Measurements from ENCODE around the gene PPT2.
"Not testable (repeated sequence)": the region's sequence is repeated elsewhere in the genome, so short reads cannot be mapped to it uniquely, and the experiment has no call there.

The PPT2 gene

GRCh38 chr6:32127717-32128592 is 26.0 kb upstream of the PPT2 start, which contains the start of gene ATF6B:
Gene ATF6B (minus strand): TSS chr6:32128246. CDS start chr6:32128207, 39 bp downstream.
- peak; percentile 99 for DNase-seq

- no peak for DNase-seq
These were observed 25.1 kb upstream of the PPT2 start for GRCh38 chr6:32128751-32129296.

DNA sequence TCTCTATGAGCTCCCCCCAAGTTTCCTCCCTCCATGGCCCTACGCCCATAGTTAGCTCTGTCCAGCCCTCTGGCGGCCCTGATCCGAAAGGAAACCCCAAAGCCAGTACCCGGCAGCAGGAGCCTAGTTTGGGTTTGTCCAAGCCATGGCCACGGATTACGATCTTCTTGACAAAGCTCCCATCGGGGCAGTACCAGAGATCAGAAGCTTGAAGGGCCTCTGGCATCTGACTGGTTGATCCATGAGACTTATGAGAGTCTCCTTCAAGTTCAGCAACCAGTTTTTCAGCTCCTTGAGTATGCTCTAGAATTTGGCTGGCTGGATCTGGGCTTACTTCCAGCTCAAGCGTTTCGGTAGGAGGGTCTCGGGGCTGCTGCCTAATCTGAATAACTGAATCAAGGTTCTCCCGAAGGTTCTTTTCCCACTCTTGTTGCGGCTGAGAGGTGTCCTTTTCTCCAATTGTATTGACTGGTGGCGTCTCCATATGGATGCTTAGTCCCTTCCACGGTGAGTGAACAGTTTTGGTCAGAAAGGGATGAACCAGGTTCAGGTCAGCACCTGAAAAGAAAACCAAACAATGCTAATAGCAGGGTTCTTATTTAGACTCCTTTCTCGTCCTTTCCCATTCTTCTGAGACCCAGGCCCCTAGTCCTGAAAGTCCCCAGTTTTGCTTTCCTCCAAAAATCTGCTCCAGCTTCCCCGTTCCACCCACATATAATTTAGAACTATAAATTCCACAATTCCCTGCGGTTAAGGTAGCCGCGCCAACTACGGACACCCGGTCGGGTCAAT is 24.4 kb upstream of the PPT2 start:
- peak; percentile 68 for DNase-seq

GRCh38 chr6:32131439-32131948 is 22.4 kb upstream of the PPT2 start:
- no peak for DNase-seq

DNA sequence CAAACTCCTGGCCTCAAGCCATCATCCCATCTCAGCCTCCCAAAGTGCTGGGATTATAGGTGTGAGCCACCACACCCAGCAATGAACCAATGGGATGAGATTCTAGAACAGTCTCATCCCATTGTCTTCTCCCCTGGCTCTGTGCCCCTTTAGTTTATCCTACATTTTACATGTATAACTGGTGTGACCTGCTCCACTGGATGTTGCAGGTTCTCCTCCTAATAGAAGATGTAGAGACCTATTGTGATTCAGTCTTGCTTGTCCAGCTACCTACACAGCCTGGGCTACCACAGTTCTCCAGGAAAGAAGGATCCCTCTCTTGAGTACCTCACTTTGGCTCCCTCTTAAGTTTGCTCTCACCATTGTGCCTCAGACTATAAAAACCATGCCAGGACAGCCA is 21.8 kb upstream of the PPT2 start:
- DNase-seq, result no peak

DNA sequence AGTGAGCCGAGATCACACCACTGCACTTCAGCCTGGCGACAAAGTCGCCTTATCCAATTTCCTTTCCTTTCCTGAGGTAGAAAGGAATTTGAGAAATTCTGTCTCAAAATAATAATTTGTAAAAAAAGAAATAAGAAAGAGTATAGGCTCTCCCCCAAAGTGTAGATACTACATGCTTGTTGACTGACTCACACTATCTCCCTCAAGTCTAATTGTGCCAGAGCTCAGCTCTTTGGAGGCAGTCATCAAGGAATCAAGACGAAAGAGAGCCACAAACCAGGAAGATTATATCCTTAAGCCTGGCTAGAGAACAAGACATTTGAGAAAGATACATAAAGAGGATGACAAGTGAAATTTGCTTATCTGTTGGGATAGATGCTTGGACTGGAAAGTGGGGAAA is 20.2 kb upstream of the PPT2 start:
- DNase-seq, result no peak

- DNase-seq, result no peak
These were observed 16.5 kb upstream of the PPT2 start for GRCh38 chr6:32137454-32137853.

- DNase-seq, result no peak
These were observed 14.4 kb upstream of the PPT2 start for GRCh38 chr6:32139590-32139989.

DNA sequence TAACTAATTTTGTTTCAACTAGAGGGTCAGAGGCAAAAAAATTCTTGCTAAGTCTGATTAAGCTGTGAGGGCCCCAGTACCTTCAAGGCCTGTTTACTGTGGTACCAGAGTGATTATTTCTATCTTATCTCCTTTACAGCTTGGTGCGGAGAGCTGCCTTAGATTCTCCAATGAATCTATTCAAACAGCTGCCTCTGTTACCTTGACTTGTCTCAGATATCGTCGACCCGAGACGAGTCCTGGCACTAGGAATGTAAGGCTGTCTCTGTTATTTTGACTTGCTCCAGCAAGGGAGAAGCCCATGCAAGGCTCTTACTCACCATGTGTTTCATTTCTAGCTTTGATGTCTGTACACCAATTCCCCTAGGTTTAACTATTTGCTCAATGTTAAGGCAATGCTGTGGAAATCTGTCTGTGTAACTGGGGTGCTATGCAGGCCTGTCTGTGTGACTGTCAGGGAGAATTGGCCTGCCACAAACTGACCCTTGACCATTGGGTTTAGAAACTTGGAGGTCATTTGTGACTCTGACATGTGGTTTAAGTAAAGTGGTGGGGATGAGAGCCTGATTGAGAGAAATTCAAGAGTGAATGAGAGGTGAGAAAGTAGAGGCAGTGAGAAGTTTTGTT is 13.4 kb upstream of the PPT2 start:
- no peak for DNase-seq

- DNase-seq, result not testable (repeated sequence)
These were observed 9.7 kb upstream of the PPT2 start for GRCh38 chr6:32144238-32144637.

DNA sequence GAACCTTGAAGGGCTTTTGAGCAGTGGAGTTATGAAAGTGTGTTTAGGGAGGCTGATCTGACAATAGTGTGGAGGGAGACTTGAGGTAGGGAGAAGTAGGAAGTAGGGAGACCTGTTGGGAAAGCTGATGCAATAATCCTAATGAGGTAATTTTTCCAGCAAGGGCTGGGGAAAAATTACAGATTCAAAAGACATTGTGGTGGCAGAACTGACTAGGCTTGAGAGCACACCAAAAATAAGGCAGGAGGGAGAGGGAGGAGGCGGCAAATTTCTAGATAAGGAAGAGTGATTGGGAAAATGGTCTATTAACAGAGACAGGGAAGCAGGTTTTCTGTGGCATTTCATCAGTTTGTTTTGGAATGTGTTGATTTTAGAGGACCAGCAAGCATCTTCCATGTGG is 7.7 kb upstream of the PPT2 start:
- no peak for DNase-seq

DNA sequence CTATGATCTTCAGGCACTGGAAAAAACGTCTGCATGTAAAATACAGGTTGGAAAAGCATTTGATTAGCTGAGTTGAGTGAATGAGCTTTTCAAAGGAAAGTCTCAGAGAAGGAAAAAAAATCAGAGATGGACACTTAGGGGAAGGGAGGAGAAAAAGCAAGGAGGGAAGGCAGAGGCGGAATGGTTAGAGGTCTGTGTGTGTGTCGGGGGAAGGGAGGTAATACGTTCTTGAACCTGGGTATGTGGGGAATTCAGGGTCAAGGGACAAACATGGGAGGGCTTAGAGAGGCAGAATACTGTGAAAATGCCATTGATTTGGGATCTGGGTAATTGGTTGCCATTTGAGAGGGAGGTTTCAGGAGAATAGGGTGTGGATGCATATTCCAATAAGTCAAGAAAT is 7.3 kb upstream of the PPT2 start:
- no peak for DNase-seq

DNA sequence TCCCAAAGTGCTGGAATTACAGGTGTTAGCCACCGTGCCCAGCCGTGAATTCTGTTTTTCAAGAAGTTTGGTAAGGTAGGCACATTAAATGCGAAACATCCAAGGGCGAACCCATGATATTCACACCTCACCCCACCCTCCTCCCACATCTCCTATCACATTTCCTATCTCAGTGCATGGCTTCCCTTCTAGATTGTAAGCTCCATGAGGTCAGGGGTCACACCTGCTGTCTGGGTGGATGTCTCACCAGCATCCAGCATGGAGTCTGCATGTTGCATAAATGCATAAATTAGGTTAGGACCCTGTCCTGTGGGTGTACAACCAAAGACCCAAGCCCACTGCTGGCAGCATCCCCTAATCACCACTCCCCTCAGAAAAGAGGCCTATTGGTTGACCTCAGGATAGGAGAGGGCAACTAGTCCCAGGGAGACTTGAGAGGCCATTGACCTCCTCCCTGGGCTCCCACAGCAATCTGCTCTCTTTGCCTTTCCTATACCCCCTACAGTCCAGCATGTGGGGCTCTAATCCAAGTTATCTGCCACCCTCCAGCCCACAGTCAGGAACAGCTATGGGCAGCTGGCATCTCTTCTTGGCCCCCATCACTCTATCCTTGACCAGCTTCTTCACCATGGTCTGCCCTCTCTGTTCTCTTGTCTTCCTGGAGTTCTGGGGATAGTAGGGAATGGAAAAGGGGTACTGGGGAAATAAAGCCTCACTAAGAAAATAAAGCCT is 6.4 kb upstream of the PPT2 start:
- DNase-seq, result no peak

DNA sequence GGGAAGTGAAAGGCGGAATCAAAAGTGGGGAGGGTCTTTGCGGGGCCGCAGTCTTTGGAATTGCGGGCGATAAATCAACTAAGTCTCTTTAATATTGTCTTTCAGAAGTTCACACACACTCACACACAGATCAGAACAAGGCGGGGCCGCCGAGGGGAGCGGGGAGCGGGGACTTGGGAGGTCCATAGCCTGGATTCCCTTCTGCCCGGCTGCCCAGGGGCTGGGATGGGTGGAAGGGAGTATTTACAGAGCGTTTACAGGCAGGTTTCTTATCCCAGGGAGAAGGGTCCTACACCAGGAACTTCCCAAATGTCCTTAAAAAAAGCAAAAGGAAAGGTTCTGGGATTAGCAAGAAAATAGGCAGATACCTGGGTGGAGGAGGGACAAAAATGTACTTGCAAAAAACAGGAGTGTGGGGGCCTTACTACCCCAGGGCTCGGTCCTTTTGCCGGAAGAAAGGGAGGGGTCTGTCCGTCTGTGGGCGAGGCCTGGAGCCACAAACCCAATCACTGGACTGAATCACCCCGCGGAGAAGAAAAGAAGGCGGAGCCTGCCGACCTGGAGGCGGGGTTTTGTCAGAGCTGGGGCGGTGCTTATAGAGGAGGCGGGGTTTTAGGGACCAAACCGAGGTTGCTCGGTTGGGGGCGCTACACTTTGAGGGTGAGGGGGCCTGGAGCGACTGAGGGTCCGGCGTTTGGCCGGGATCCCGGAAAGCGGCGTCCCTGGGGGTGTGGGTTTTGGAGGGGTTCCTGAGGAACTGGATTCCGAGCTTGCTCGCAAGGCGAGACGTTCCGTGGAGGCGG is 5.5 kb upstream of the PPT2 start:
- no peak for DNase-seq

DNA sequence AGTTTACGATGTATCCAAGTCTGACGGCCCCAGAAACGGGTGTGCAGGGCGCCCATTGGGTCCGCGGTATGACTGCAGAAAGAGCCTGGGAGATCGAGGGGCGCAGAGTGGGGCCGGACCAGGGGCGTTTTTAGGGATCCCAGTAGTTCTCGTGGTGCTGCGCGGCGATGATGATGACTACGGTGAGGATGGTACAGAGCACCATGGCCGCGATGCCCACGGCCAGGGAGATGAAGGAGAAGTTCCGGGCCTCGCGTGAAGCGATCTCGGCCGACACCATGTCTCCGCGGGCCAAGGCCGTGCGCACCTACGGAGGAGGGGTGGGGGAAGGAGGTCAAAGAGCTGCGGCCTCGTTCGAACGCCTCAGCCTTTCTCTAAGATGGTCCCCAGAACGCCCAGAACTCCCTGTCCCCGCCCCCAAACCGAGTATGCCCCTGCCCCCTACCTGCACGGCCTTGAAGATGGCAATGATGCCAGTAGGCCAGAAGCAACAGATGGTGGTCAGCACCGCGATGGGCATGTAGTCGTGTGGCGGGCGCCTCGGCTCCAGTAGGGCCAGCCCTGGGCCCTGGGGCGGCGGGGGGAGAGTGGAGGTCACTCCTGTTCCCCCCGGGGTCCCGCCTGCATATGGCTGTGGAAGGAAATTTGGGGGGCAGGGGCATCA is 4.7 kb upstream of the PPT2 start:
- no peak for DNase-seq

DNA sequence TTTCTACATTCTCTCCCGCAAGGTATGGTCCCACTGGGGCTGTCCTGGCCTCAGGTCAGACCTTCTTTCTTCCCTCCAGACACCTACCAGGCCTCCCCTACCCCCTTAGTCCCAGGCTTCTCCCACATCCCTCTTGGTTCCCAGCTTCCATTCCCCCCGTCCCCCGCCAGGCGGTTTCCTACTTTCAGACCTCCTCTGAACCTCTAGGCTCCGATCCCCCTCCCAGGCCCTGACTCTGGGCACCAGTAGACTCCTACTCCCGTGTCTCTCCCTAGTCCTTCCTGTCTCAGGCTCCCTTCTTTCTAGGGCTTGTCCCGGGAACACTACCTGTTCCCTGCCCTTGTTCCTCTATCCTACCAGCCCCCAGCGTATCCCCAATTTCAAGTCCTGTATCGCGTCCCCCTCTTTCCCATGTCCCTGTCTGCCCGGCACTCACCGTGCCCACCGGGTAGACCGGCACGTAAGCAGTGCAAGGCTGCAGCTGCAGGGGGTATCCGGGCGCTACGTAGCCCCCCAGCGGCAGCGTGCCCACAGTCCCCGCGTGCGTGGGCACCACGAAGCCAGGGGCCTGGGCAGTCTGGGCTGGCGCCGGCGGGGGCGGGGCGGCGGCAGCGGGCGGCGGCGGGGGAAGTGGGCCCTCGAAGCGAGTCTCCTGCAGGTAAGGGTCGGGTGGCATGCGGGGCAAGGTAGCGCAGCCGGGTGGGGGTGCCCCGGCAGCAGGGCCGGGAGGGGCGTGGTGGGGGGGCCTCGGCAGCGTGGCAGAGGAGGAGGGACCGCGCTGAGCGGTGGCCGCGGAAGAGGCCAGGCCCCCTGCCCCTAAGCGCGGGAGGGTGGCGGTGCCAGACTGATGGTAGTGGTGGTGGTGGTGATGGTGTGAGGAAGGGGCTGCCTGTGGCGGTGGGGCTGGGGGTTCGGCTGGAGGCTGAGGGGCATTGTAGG is 3.7 kb upstream of the PPT2 start:
- DNase-seq, result no peak

DNA sequence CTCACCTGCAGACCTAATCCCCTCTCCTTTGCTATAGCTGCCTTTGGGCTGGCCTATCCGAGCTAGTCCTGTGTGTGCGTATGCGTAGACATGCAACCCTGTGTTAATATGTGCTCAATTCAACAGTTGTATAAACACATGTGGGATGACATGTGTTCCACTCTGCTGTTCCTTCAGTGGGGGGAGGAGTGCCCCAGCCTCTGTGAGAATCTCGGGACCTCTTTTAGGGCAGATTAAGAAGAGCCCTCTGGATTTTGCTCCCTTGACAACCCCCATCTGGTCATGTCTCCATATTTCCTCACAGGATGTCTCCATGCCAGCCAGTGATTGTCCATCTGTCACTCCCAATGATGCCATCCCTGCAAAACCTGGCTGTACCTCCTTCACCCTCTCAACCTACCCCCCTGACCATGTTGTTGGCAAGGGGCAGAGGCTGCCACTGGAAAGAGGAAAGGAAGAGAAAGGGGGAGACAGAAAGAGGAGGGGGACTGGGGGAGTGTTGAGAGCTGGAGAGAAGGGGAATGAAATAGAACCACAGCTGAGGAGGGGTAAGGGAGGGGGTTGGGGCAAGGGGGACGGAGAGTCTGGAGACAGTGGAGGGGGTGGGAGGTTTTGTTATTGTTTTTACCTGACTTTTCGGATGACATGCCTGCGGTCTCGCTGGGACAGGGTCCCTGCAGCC is 2.6 kb upstream of the PPT2 start:
- DNase-seq, result no peak

- no peak for DNase-seq
These were observed 1.8 kb upstream of the PPT2 start, which contains the start of gene PRRT1 for GRCh38 chr6:32151863-32152768. Gene PRRT1 (minus strand): TSS chr6:32151939. CDS start chr6:32151827, 112 bp downstream.

Measured in NCI-H2029 (cell line).